Non-pigmented ciliary epithelial cell (primary cell): ENCODE results near the gene TAS1R3.

Experiments
- DNase-seq: peaks from one replicate; pipeline ENCODE4 v3.0.0-alpha.2; 2010; ENCODE audit warnings: low read depth

The TAS1R3 gene

DNA sequence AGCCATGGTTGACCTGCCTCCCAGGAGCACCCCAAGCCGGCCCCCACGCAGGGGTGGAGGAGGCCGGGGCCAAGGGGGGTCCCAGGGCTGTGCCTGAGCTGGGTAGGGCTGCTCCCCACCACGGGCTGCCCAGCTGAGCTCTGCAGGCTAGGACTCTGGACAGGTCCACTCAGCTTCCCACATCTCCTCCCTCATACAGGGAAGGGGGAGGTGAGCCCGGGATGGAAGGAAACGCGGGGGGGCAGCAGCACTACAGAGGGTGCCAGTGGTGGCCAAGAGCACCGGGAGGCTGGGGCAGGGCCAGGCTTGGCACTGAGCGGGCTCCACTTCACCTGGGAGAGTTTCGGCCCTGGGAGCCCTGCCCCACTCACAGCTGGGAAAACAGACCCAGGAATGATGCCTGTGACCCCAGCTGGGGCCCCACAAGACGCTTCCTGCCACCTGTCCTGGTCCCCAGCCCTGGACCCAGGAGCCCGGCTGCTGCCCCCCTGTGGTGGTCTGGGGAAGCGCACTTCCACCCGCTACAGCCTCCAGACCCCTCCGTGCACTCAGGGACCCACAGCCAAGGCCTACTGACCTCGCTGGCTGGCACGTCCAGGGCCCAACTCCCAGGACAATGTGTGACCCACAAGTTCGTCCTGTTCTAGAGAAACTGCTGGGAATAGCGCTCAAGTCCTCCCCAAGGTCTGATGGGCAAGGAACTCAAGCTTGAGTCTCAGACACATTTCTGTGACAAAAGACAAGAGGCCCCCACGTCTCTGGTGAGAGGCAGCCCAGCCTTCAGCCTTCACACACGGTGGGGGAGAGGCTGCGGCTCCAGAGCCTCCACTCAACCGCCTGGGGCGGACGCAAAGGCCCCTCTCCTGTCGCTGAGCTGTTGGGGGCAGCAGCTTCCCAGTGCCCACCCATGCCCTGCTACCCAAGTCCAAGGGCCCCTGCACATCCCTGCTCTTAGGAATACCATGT, 40.9 kb downstream of the TAS1R3 start:
- no peak for DNase-seq

- no peak for DNase-seq
These were observed 42.2 kb downstream of the TAS1R3 start for GRCh38 chr1:1373051-1373814.

DNA sequence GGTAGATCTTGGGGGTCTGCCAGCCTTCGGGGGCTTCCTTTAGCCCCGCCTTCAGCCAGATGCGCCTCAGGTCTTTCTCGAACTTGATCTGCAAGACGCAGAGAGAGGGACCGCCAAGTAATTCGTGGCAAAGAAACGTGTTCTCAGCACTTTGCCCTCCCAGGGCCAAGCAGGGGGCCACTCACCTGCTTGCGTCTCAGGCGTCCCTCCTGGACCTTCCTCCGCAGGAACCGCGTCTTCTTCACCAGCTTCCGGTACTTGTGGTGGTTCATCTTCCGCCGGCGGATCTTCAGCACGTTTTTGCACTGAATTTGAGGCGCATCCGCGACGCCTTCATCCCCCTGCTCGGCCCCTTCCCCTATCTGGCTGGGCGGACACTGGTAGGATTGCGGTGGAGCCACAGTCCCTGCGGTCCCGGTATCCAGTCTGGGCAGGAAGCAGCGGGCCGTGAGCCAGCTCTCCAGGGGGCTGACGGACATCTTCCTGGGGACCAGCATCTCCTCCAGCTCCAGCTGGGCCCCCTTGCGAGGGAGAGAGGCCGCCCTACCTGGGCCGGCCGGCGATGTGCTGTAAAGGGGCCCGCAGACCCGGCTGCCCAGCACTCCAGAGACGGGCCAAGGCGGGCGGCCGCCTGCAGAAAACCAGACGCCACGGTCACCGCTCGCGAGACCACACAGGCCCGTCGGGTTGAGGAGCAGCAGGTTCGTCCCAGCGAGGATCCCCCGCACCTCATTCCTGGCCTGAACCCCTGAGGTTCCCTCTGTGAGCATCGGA, 42.9 kb downstream of the TAS1R3 start:
- no peak for DNase-seq

- no peak for DNase-seq
These were observed 43.5 kb downstream of the TAS1R3 start for GRCh38 chr1:1374589-1374928.

DNA sequence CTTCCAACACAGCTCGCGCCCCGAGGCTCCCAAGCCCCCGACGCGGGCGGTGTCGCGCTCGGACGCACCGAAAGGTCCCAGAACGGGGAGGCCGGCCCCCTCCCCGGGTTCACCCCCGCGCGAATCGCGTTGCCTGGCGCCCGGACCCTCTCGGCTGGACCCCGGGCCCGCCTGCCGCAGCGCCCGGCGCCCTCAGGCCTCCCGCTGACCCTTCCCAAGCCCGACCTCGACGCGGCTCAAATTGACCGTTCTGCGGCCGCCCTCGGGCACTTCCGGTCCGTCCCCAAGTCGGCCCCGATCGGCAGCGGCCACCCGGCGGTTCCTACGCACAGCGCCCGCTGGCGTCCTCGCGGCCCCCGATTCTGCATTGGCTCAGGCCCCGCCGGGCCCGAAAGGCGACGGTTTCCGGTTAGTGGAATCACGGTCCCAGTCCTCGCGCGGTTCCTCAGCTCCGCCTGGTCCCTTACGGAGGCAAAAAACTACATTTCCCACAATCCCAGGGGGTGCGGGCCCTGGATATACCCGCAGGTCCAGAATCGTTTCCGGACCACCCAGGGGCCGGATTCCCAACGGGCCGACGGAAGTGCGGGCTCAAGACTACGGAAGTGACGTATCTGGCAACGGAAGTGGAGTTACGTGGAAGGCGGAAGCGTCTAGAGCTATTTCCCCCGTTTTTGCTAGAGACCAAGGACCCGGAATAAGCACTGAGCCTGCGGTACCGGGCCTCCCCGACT, 44.0 kb downstream of the TAS1R3 start, which contains the start of gene AURKAIP1:
Gene AURKAIP1 (minus strand): TSS at position 279 of the 734 bp plus-strand sequence. CDS start 451 bp downstream, outside the sequence.
- DNase-seq: peak; percentile 98

DNA sequence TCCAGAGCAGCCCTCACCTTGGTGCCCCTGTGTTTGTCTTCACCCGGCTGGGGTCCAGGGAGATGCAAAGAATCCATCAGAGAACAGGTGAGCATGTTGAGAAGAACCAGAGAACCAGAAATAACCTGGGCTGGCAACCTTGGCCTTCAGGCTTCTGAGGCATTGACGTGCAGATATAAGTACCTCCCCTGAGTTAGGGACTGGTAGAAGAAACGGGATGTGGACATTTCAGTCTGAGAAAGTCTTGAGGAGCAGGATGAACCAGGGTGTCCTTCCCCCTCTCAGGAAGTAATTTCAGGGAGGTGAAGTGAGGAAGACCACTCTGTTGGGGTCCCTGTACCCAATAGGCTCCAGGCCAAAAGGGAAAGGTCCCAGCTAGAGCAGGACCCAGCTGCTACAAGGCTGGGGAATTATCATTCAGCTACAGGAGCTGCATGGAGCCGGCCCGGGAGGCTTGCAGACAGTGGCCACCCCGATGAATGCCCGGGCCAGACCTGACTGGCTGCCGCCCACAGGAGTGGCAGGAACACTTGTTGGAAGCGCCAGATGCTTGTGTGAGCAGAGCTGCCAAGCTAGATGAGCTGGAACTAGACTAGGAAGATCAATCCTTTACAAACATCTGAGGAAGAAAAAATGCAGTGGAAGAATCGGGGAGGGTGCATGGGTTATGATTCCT, 45.6 kb downstream of the TAS1R3 start:
- no peak for DNase-seq

DNA sequence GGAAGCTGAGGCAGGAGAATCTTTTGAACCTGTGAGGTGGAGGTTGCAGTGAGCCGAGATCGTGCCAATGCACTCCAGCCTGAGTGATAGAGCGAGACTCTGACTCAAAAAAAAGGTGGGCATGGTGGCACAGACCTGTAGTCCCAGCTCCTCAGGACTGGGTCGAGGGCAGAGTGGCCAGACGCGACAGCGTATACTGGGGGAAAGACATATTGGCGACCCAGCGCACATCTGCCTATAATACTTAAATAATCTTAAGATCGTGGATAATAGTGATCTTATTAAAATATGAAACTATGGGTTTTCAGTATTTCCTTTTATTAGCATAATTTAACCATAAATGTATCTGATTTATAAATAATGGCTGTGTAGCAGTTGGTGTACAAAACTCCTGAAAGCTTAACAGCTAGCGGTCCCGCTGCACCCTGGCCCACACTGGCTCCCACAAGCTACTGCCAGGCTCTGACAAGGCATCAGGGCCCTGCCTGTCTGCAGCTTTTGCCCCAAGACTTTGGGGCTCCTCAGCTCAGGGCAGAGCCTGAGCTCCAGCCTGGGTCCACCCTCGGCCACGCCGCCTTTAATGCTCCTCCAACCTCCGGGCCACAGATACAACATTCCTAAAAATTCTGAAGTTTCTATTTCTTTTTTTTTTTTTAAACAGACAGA, 46.6 kb downstream of the TAS1R3 start:
- DNase-seq: no peak

GRCh38 chr1:1380860-1381259, 49.8 kb downstream of the TAS1R3 start:
- no peak for DNase-seq

- DNase-seq: no peak
These were observed 50.2 kb downstream of the TAS1R3 start for GRCh38 chr1:1381294-1381693.
